PC-9 (cell line): ENCODE results near the gene MYO16.

Experiments used
- CTCF ChIP-seq: fragments of 200-600 bp; sonication (generic); conservative IDR thresholded peaks from 2 replicates; pipeline ENCODE4 v1.6.1; 2017; ENCODE audit warnings: mixed run types, antibody characterized with exemption, mild to moderate bottlenecking, moderate library complexity
- EZH2 ChIP-seq: fragments of 200-600 bp; sonication (generic); IDR thresholded peaks from 2 replicates; pipeline ENCODE4 v1.8.0; 2017; ENCODE audit warnings: antibody characterized with exemption, low read depth

GRCh38 chr13:108968566-108968965, 339.2 kb downstream of the MYO16 start:
- TF ChIP-seq CTCF (no peak), EZH2 (no peak)
